SK-N-SH treated with all-trans-retinoic acid at 6 μM for 48 hours (cell line): ENCODE data around the gene HCFC2.

ENCODE experiments used
- ATAC-seq: fragments of 200-7000 bp; cut with Tn5 transposase; 3 replicates; pipeline ENCODE4 v1.9.1; 2020; ENCODE audit warnings: mild to moderate bottlenecking, moderate library complexity
- ARNTL ChIP-seq: fragments of 450-650 bp; formaldehyde crosslinking; IDR thresholded peaks from 2 replicates; pipeline ENCODE4 v1.5.0; 2020; ENCODE audit warnings: low read depth, mild to moderate bottlenecking, moderate library complexity, borderline replicate concordance
- BACH2 ChIP-seq: fragments of 250-450 bp; sonication (Bioruptor Pico); IDR thresholded peaks from 2 replicates; pipeline ENCODE4 v1.9.0; 2021; ENCODE audit warnings: mild to moderate bottlenecking, borderline replicate concordance
- CSDC2 ChIP-seq: fragments of 250-450 bp; sonication (Bioruptor Pico); IDR thresholded peaks from 2 replicates; pipeline ENCODE4 v1.5.0; 2020; ENCODE audit warnings: mild to moderate bottlenecking, moderate library complexity
- ESRRG ChIP-seq: fragments of 250-450 bp; sonication (Bioruptor Pico); IDR thresholded peaks from 2 replicates; pipeline ENCODE4 v1.6.1; 2021; ENCODE audit warnings: mild to moderate bottlenecking
- GLIS3 ChIP-seq: fragments of 250-450 bp; sonication (Bioruptor Pico); IDR thresholded peaks from 2 replicates; pipeline ENCODE4 v1.5.0; 2020; ENCODE audit warnings: mild to moderate bottlenecking, moderate library complexity
- ISL1 ChIP-seq: fragments of 250-450 bp; sonication (Bioruptor Pico); IDR thresholded peaks from 2 replicates; pipeline ENCODE4 v2.1.2; 2022; ENCODE audit warnings: mild to moderate bottlenecking, moderate library complexity
- OSR1 ChIP-seq: fragments of 250-450 bp; sonication (Bioruptor Pico); IDR thresholded peaks from 2 replicates; pipeline ENCODE4 v1.8.0; 2022; ENCODE audit warnings: moderate library complexity, mild to moderate bottlenecking, inconsistent platforms
- PPARA ChIP-seq: fragments of 250-450 bp; sonication (Bioruptor Pico); IDR thresholded peaks from 2 replicates; pipeline ENCODE4 v1.5.0; 2020; ENCODE audit warnings: mild to moderate bottlenecking, borderline replicate concordance
- RARB ChIP-seq: fragments of 250-450 bp; sonication (Bioruptor Pico); IDR thresholded peaks from 2 replicates; pipeline ENCODE4 v1.8.0; 2021; ENCODE audit warnings: mild to moderate bottlenecking, moderate library complexity
- SNAI2 ChIP-seq: fragments of 250-450 bp; sonication (Bioruptor Pico); IDR thresholded peaks from 2 replicates; pipeline ENCODE4 v1.5.0; 2020; ENCODE audit warnings: mild to moderate bottlenecking, moderate library complexity
- TCF4 ChIP-seq: fragments of 250-450 bp; sonication (Bioruptor Pico); IDR thresholded peaks from 2 replicates; pipeline ENCODE4 v1.8.0; 2021; ENCODE audit warnings: mild to moderate bottlenecking, moderate library complexity, borderline replicate concordance
- TOX ChIP-seq: fragments of 250-450 bp; sonication (Bioruptor Pico); IDR thresholded peaks from 2 replicates; pipeline ENCODE4 v1.8.0; 2021; ENCODE audit warnings: mild to moderate bottlenecking, moderate library complexity, borderline replicate concordance
- ZFP3 ChIP-seq: fragments of 250-450 bp; sonication (Bioruptor Pico); IDR thresholded peaks from 2 replicates; pipeline ENCODE4 v1.5.0; 2020; ENCODE audit warnings: mild to moderate bottlenecking, moderate library complexity
- ZFP30 ChIP-seq: fragments of 450-650 bp; formaldehyde crosslinking; IDR thresholded peaks from 2 replicates; pipeline ENCODE4 v1.5.0; 2022; ENCODE audit warnings: mild to moderate bottlenecking, moderate library complexity
- ZNF70 ChIP-seq: fragments of 450-650 bp; formaldehyde crosslinking; IDR thresholded peaks from 2 replicates; pipeline ENCODE4 v1.5.0; 2020; ENCODE audit warnings: mild to moderate bottlenecking, moderate library complexity
- ZNF8 ChIP-seq: fragments of 450-650 bp; formaldehyde crosslinking; IDR thresholded peaks from 2 replicates; pipeline ENCODE4 v1.5.0; 2020; ENCODE audit warnings: mild to moderate bottlenecking, moderate library complexity
- TF ChIP-seq, protein P1 (sequence below): fragments of 250-450 bp; sonication (Bioruptor Pico); IDR thresholded peaks from 2 replicates; pipeline ENCODE4 v1.5.1; 2021; ENCODE audit warnings: mild to moderate bottlenecking, moderate library complexity
- TF ChIP-seq, protein P2 (sequence below): fragments of 250-450 bp; sonication (Bioruptor Pico); IDR thresholded peaks from 2 replicates; pipeline ENCODE4 v1.5.1; 2020; ENCODE audit warnings: low read depth, mild to moderate bottlenecking, moderate library complexity
- TF ChIP-seq, protein P3 (sequence below): fragments of 250-450 bp; sonication (Bioruptor Pico); IDR thresholded peaks from 2 replicates; pipeline ENCODE4 v1.8.0; 2020; ENCODE audit warnings: mild to moderate bottlenecking, moderate library complexity, borderline replicate concordance
- TF ChIP-seq, protein P4 (sequence below): fragments of 250-450 bp; sonication (Bioruptor Pico); IDR thresholded peaks from 2 replicates; pipeline ENCODE4 v1.8.0; 2021; ENCODE audit warnings: low read depth, mild to moderate bottlenecking, moderate library complexity, borderline replicate concordance
- TF ChIP-seq, protein P5 (sequence below): fragments of 250-450 bp; sonication (Bioruptor Pico); IDR thresholded peaks from 2 replicates; pipeline ENCODE4 v1.5.0; 2020; ENCODE audit warnings: mild to moderate bottlenecking, moderate library complexity

Gene HCFC2

DNA sequence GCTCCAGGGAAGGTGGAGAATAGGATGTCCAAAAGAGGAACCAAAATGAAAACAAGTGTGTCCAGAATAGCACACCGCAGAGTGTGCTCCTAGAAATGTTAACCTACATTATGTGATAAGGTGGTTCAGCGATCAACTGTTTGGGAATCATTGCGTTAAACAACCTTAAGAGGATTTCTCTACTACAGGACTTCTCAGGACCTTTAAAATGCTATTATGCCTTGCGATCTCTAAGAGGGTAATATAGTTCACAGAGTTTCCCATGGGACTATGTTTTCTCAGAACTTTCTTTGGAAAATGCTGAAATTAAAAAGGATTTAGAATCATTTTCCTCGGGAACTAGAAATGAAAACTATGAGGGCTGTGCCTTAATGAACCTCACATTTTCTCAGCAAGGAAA lies 16.2 kb upstream of the HCFC2 start:
- ATAC-seq = no peak
- TF ChIP-seq RARB (CRISPR knock-in tag) = no peak
- TF ChIP-seq TCF4 (CRISPR knock-in tag) = no peak
- TF ChIP-seq, all 23 proteins: peak for 0

DNA sequence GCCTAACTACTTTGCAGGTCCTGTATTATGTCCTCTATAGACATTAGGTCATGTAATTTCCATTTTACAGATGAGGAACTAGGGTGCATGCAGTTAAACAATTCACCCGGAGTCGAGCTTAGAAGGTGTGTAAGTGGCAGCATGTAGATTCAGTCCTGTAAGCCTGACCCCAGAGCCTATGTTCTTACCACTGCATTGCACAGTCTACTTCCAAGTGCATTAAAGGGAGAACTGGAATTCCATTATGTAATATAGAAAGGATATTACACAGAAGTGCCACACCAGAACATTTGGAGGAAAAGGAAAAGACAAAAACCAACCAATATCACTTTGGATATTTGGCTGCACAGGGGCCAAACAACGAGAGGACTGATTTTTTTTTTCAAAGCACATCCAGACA lies 15.5 kb upstream of the HCFC2 start:
- TF ChIP-seq ESRRG (CRISPR knock-in tag) (no peak), ARNTL (CRISPR knock-in tag) (no peak), TCF4 (CRISPR knock-in tag) (no peak), RARB (CRISPR knock-in tag) (no peak), ISL1 (CRISPR knock-in tag) (no peak), ZFP30 (CRISPR knock-in tag) (no peak), OSR1 (CRISPR knock-in tag) (no peak), TOX (CRISPR knock-in tag) (no peak), ZNF8 (CRISPR knock-in tag) (no peak), BACH2 (CRISPR knock-in tag) (no peak), PPARA (CRISPR knock-in tag) (no peak), ZFP3 (CRISPR knock-in tag) (no peak), SNAI2 (CRISPR knock-in tag) (no peak), GLIS3 (no peak), ZNF70 (no peak)
- TF ChIP-seq, protein P1, sequence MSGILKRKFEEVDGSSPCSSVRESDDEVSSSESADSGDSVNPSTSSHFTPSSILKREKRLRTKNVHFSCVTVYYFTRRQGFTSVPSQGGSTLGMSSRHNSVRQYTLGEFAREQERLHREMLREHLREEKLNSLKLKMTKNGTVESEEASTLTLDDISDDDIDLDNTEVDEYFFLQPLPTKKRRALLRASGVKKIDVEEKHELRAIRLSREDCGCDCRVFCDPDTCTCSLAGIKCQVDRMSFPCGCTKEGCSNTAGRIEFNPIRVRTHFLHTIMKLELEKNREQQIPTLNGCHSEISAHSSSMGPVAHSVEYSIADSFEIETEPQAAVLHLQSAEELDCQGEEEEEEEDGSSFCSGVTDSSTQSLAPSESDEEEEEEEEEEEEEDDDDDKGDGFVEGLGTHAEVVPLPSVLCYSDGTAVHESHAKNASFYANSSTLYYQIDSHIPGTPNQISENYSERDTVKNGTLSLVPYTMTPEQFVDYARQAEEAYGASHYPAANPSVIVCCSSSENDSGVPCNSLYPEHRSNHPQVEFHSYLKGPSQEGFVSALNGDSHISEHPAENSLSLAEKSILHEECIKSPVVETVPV (CRISPR knock-in tag) = no peak
- TF ChIP-seq, protein P2, sequence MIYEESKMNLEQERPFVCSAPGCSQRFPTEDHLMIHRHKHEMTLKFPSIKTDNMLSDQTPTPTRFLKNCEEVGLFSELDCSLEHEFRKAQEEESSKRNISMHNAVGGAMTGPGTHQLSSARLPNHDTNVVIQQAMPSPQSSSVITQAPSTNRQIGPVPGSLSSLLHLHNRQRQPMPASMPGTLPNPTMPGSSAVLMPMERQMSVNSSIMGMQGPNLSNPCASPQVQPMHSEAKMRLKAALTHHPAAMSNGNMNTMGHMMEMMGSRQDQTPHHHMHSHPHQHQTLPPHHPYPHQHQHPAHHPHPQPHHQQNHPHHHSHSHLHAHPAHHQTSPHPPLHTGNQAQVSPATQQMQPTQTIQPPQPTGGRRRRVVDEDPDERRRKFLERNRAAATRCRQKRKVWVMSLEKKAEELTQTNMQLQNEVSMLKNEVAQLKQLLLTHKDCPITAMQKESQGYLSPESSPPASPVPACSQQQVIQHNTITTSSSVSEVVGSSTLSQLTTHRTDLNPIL (CRISPR knock-in tag) = no peak
- TF ChIP-seq, protein P3, sequence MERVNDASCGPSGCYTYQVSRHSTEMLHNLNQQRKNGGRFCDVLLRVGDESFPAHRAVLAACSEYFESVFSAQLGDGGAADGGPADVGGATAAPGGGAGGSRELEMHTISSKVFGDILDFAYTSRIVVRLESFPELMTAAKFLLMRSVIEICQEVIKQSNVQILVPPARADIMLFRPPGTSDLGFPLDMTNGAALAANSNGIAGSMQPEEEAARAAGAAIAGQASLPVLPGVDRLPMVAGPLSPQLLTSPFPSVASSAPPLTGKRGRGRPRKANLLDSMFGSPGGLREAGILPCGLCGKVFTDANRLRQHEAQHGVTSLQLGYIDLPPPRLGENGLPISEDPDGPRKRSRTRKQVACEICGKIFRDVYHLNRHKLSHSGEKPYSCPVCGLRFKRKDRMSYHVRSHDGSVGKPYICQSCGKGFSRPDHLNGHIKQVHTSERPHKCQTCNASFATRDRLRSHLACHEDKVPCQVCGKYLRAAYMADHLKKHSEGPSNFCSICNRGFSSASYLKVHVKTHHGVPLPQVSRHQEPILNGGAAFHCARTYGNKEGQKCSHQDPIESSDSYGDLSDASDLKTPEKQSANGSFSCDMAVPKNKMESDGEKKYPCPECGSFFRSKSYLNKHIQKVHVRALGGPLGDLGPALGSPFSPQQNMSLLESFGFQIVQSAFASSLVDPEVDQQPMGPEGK (CRISPR knock-in tag) = no peak
- TF ChIP-seq, protein P4, sequence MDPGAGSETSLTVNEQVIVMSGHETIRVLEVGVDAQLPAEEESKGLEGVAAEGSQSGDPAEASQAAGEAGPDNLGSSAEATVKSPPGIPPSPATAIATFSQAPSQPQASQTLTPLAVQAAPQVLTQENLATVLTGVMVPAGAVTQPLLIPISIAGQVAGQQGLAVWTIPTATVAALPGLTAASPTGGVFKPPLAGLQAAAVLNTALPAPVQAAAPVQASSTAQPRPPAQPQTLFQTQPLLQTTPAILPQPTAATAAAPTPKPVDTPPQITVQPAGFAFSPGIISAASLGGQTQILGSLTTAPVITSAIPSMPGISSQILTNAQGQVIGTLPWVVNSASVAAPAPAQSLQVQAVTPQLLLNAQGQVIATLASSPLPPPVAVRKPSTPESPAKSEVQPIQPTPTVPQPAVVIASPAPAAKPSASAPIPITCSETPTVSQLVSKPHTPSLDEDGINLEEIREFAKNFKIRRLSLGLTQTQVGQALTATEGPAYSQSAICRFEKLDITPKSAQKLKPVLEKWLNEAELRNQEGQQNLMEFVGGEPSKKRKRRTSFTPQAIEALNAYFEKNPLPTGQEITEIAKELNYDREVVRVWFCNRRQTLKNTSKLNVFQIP (CRISPR knock-in tag) = no peak
- TF ChIP-seq, protein P5, sequence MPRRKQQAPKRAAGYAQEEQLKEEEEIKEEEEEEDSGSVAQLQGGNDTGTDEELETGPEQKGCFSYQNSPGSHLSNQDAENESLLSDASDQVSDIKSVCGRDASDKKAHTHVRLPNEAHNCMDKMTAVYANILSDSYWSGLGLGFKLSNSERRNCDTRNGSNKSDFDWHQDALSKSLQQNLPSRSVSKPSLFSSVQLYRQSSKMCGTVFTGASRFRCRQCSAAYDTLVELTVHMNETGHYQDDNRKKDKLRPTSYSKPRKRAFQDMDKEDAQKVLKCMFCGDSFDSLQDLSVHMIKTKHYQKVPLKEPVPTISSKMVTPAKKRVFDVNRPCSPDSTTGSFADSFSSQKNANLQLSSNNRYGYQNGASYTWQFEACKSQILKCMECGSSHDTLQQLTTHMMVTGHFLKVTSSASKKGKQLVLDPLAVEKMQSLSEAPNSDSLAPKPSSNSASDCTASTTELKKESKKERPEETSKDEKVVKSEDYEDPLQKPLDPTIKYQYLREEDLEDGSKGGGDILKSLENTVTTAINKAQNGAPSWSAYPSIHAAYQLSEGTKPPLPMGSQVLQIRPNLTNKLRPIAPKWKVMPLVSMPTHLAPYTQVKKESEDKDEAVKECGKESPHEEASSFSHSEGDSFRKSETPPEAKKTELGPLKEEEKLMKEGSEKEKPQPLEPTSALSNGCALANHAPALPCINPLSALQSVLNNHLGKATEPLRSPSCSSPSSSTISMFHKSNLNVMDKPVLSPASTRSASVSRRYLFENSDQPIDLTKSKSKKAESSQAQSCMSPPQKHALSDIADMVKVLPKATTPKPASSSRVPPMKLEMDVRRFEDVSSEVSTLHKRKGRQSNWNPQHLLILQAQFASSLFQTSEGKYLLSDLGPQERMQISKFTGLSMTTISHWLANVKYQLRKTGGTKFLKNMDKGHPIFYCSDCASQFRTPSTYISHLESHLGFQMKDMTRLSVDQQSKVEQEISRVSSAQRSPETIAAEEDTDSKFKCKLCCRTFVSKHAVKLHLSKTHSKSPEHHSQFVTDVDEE (CRISPR knock-in tag) = no peak
- peak; percentile 18; the same call in 2 of the 3 replicates for ATAC-seq

DNA sequence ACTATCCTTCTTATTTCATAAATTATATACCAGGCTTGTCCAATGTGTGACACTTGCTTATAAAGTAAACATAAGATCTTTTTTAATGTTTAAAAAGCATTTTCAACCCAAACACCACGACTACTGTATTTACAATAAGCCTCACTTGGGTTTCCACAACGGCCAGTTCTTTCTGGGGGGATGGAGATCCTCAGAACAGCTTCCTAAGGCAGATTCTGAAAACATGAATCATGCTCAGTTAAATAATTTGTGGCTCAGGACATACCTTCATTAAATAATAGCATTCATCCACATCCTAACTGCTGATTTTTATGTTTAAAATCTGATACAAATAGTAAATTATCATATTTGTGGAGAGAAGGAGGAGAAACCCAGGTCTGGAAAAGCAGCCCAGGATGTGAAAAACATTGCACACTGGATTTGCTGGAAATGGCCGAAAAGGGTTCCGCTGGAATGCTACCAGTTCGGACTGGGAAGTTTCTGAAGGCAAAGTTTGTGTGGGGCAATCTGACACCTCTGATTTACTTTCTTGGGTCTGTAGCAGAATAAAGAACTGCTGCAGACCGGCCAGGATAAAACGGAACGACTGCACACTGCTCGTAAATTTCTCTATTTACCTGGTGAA lies 14.9 kb upstream of the HCFC2 start:
- ATAC-seq = peak; percentile 71
- no peak for TF ChIP-seq CSDC2 (CRISPR knock-in tag)
- no peak for TF ChIP-seq ZFP3 (CRISPR knock-in tag)
- TF ChIP-seq ARNTL (CRISPR knock-in tag) = no peak
